NCI-H1417 treated with DMSO at 0.1 percent for 48 hours (cell line): ENCODE data around the gene OSBPL2.

Source experiments
- DNase-seq: peaks from one replicate; lab custom pipeline; 2025; lab: John Stamatoyannopoulos, UW

Gene OSBPL2

DNA sequence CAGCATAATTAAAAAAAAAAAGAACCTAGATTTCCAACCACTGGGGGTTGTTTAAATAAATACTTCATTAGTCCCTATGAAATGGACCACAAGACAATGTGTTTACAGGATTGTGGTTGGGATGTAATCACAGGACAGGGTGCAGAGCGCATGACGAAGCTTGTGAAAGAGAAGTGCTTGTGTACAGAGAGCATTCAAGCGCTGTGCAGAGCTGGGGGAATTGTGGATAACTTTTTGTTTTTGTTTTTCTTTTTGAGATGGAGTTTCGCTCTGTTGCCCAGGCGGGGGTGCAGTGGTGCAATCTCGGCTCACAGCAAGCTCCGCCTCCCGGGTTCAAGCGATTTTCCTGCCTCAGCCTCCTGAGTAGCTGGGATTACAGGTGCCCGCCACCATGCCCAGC is 106.5 kb downstream of the OSBPL2 start:
- DNase-seq, result no peak
